Neuron (in vitro differentiated cells): ENCODE results near the gene DGUOK.

Source experiments
- H2AFZ ChIP-seq: one replicate; pipeline ENCODE4 v1.6.1; 2013; ENCODE audit warnings: low read depth, mild to moderate bottlenecking, inconsistent platforms, low read length, moderate library complexity
- H3K27me3 ChIP-seq: one replicate; pipeline ENCODE4 v1.6.1; 2013; ENCODE audit warnings: low read length; ENCODE audit not compliant: insufficient read depth
- H3K36me3 ChIP-seq: one replicate; pipeline ENCODE4 v1.6.1; 2013; ENCODE audit warnings: low read length; ENCODE audit not compliant: insufficient read depth
- H3K4me1 ChIP-seq: one replicate; pipeline ENCODE4 v1.6.1; 2013; ENCODE audit warnings: low read length; ENCODE audit not compliant: insufficient read depth
- H3K4me3 ChIP-seq: 2 replicates; pipeline ENCODE4 v1.5.1; 2013; ENCODE audit warnings: mild to moderate bottlenecking, low read length, moderate library complexity
- H3K9me3 ChIP-seq: one replicate; pipeline ENCODE4 v1.6.1; 2013; ENCODE audit warnings: low read length

Gene DGUOK

DNA sequence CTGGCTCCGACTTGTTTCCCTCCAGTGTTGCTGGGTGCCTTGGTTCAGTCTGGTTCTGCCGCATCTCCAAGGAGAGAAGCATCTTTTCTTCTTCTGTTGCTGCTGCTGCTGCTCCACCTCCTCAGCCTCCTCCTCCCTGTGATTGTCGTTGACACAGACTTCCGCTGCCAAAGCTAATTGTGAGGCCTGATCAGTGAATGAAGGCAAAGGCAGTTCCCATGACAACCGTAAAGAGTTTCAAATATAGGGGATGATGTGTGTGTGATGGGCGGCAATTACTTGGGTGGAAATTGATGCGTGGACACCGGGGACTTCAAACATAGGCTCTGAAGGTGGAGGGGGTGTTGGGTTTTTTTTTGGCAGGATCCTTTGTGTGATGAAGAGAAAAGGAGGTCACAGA, 71.8 kb downstream of the DGUOK start:
- no peak overlapping the region for H2AFZ ChIP-seq
- peaks cover 55% of the 10 kb centered on the region for H3K4me1 ChIP-seq
- H3K9me3 ChIP-seq, result no peaks in the 10 kb centered on the region
- no peaks in the 10 kb centered on the region for H3K36me3 ChIP-seq
- H3K27me3 ChIP-seq, result no peaks in the 10 kb centered on the region
- H3K4me3 ChIP-seq, result no peak overlapping the region

DNA sequence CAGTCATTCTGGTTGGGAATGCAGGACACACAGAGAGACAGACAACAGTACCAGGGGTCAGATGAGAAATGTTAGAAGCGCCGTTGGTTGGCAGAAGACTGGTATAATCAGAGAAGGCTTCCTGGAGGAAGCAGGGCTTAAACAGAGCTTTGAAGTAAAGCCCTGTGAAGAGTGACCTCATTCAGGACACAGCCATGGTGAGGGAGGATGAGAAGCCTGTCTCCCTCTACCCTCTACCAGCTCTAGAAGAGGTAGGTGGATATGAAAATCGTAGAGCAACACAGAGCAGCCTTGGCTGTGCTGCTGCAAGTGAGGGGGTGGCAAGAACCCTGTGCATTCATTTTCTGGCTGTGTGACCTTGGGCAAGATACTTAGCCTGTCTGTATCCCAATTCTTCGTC, 72.3 kb downstream of the DGUOK start:
- H3K4me1 ChIP-seq, result peaks cover 60% of the 10 kb centered on the region
- H3K27me3 ChIP-seq, result no peaks in the 10 kb centered on the region
- H3K36me3 ChIP-seq, result no peaks in the 10 kb centered on the region
- H2AFZ ChIP-seq, result no peak overlapping the region
- no peak overlapping the region for H3K4me3 ChIP-seq
- H3K9me3 ChIP-seq, result no peaks in the 10 kb centered on the region

DNA sequence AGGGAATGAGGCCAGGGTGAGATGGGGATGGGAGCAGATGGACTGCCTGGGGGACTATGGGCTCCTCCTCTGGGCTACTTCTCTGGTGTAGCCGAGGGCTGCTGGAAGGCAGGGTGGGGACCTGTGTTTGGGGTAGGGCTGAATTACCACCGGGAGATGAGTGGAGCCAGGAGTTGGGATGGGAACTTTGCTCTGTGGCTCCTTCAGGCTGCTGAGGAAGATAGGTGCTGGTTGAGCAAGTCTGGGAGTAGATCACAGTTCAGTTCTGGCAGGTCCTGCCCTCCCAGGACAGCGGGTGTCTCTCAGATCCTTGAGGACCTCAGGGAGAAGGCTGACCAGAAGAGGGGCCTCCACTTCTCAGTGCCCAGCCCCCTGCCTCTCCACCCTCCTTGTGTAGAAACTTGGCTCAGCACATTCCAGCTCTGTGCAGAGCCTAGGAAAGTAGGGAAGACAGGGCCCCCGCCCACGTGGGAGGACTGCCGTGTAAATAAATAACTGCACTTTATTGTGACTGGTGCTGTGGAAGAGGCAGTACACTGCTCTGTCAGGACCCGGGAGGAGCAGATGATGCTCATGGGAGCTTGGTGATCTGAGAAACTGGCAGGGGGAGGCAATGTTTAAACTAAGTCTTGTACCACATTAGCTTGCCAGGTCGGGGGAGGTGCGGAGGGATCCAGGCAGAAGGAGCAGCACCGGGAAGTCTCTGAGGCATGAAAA, 73.4 kb downstream of the DGUOK start:
- H3K4me3 ChIP-seq, result no peak overlapping the region
- no peaks in the 10 kb centered on the region for H3K27me3 ChIP-seq
- no peak overlapping the region for H2AFZ ChIP-seq
- peaks cover 71% of the 10 kb centered on the region for H3K4me1 ChIP-seq
- peaks cover 2% of the 10 kb centered on the region for H3K36me3 ChIP-seq
- H3K9me3 ChIP-seq, result no peaks in the 10 kb centered on the region

DNA sequence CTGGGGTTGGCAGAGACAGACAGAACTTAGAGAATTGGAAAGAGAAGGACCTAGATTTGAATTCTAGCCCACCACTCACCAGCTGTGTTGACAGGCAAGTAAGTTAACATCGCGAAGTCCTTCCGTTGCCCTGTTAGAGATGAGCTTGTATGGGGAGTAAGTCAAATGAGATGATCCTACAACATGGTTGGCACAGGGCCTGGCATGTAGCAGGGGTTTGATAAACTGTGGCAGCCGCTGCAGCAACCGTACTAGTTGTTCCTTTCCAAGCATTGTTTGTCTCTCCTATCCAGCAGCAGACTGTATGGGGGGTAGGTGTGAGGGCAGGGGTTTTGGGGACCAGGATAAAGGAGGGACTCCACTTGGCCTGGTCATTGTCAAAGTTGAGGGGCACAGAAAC, 74.0 kb downstream of the DGUOK start:
- H3K27me3 ChIP-seq, result no peaks in the 10 kb centered on the region
- peaks cover 74% of the 10 kb centered on the region for H3K4me1 ChIP-seq
- no peaks in the 10 kb centered on the region for H3K9me3 ChIP-seq
- H3K4me3 ChIP-seq, result no peak overlapping the region
- no peak overlapping the region for H2AFZ ChIP-seq
- H3K36me3 ChIP-seq, result peaks cover 7% of the 10 kb centered on the region

DNA sequence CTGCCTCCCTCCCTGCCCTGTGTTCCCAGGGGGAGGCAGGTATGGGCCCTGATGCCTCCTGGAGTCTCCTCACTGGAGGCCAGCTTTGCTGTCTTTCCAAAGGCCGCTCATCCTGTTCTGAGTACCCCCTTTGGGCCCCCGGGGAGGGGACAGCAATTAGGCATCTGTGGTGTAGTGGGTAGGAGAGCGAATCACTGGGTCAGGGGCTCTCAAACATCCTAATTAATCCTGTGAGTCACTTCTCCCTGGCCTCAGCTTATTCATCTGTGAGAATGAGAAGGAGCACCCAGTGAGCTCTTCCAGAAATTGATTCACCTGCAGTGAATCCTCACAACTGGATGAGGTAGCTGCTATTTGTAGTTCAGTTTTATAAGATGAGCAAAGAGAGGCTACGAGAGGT, 74.4 kb downstream of the DGUOK start:
- Histone ChIP-seq H3K27me3 (no peaks in the 10 kb centered on the region), H3K4me1 (peaks cover 74% of the 10 kb centered on the region), H2AFZ (no peak overlapping the region), H3K4me3 (no peak overlapping the region), H3K36me3 (peaks cover 12% of the 10 kb centered on the region), H3K9me3 (no peaks in the 10 kb centered on the region)

DNA sequence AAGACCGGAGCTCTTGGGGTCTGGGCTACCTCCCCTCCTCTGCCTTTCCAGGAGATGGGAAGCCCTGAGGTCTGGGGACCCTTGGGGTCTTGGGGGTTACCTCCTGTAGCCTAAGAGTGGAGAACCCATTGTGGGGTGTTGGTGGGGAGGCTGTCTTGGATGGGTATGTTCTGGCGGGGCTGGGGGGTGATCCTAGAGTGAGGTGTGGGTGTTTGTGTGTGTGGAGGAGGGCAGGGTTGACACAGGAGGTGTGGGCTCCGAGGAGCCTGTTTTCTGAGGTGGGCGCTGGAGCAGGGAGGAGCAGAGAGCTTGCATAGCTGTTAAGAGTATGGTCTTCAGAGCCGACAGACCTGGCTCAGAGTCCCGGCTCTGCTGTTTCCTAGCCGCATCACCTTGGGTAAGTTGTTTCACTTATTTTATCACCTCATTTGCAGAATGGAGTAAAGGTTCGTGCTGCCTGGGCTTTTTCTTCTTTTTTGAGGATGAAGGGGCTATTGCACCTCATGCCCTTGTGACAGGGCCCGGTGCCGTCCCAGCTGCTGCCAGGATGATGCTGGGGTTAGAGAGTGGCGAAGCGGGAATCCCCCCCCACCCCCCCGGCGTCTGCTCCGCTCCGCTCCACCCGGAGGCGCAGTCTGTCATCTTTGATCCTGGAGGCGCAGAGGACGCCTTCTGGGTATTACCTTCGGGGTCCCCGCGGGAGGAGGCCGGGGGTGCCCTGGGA, 75.3 kb downstream of the DGUOK start:
- Histone ChIP-seq H3K4me1 (peaks cover 79% of the 10 kb centered on the region), H2AFZ (no peak overlapping the region), H3K4me3 (peak overlapping the region; percentile 58), H3K36me3 (peaks cover 12% of the 10 kb centered on the region), H3K27me3 (no peaks in the 10 kb centered on the region), H3K9me3 (no peaks in the 10 kb centered on the region)

DNA sequence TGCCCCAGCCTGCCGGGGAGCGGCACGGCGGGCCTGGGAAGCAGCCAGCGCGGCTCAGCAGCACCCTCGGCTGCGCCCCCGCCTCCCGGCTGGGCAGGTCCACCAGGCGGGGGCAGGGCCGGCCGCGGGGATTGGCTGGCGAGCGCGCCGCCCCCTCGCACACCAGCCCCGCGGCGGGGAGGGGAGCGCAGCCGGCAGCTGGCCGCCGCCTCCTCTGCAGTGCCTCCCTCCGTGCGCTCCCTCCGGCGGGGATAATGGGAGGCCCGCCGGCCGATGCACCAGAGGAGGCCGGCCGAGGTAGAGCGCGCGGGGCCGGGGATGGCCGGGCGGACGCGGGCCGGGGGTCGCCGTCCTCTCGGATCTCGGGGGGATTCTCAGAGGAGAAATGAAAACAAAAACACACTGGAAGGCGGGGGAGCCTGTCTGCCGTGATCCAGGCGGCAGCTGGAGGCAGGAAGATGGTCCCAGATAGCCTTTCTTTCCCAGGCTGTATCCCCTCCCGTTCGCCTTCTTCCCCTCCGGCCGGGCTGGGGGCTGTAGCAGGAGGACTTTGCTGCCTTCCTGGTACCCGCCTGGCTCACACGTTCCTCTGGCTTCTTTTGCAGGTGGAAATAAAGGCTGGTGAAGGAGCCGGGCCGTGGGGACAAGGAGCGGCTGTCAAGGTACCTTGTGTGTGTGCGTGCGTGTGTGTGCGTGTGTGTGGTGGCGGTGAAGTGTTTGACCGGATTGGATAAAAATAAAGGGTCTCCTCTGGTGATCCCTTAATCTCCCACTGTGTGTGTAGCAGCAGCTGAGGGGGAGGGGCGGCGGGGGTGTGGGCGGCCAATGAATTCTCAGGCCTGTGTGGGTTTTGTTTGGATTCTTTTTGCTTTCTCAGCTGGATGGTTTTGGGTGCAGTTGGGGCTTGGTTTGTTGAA, 76.1 kb downstream of the DGUOK start:
- H3K9me3 ChIP-seq, result no peaks in the 10 kb centered on the region
- peaks cover 12% of the 10 kb centered on the region for H3K36me3 ChIP-seq
- no peak overlapping the region for H2AFZ ChIP-seq
- H3K27me3 ChIP-seq, result no peaks in the 10 kb centered on the region
- H3K4me3 ChIP-seq, result peak overlapping the region; percentile 58
- H3K4me1 ChIP-seq, result peaks cover 74% of the 10 kb centered on the region

- peaks cover 73% of the 10 kb centered on the region for H3K4me1 ChIP-seq
Measured at GRCh38 chr2:74003494-74004211, 77.0 kb downstream of the DGUOK start.

DNA sequence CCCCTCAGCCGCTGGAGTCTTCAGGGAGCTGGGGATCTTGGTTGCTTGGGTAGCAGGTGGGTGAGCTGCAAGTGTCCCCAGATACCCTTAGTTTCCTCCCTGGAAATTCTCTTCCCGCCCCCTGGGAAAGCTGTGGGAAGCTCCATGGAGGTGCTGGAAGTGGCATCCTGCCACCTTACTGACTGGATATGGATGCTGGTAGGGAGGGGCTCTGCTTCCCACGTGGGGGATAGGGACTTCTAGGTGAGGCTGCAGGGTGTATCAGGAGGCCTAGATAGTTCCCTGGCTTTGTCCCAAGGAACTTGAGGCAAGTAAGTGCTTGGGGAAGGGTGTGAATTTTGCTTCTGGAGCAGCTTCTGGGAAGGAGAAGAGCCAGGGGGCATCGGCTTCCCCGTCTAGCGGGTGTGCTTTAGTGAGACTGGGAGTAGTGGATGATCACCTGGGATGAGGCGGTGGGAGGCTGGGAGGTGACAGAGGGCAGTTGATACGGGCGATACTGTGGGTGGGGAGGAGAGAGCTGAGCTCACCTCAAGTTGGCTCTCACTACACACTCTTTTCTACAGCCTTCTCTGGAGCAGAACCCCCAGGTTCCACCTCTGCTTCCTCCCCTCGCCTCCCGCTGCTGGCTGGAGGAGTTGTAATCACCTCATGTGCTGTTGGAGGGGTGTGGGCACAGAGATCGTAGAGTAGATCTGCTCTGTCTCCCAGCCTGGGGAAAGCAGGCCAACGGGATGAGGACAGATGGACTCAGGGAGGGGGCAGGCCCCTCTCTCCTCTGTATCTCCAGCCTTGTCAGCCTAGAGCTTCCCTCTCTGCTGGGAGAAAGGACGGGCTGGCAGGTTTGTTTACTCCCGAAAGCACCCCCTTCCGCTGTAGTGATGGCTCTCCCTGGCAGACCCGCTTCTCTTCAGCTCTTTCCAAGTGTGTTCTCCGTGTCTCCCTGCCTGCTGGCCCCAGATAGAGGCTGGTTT, 77.8 kb downstream of the DGUOK start:
- Histone ChIP-seq H3K4me3 (peak overlapping the region; percentile 58), H3K36me3 (peaks cover 17% of the 10 kb centered on the region), H3K9me3 (no peaks in the 10 kb centered on the region), H3K27me3 (no peaks in the 10 kb centered on the region), H3K4me1 (peaks cover 70% of the 10 kb centered on the region), H2AFZ (no peak overlapping the region)

More at GRCh38 chr2:74003494-74004211, 77.0 kb downstream of the DGUOK start:
- Histone ChIP-seq H2AFZ (no peak overlapping the region), H3K4me3 (peak overlapping the region; percentile 58), H3K36me3 (peaks cover 12% of the 10 kb centered on the region), H3K9me3 (no peaks in the 10 kb centered on the region), H3K27me3 (no peaks in the 10 kb centered on the region)

- no peaks in the 10 kb centered on the region for H3K9me3 ChIP-seq
- H3K27me3 ChIP-seq, result no peaks in the 10 kb centered on the region
- peaks cover 21% of the 10 kb centered on the region for H3K36me3 ChIP-seq
- no peak overlapping the region for H2AFZ ChIP-seq
- peaks cover 57% of the 10 kb centered on the region for H3K4me1 ChIP-seq
- H3K4me3 ChIP-seq, result no peak overlapping the region
Measured at GRCh38 chr2:74005786-74006185, 79.1 kb downstream of the DGUOK start.

DNA sequence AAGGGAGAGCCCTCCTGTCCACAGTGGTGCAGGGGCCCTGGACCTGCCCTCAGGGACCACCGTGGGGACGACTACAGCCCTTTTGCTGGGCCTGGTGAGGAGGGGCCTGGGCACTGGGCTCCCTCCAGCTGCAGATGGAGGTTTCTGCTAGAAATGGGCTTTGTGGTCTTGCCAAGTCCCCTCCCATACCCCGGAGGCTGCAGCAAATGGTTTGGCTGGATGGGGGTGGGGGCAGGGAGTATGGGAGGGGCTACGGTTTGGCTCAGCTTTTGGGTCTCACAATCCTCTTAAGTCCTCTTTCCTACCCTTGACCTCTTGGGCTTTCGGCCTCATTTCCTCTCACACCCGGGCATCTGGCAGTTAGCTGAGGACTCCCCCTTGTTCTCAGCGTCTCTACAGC, 79.8 kb downstream of the DGUOK start:
- Histone ChIP-seq H2AFZ (no peak overlapping the region), H3K36me3 (peaks cover 21% of the 10 kb centered on the region), H3K27me3 (no peaks in the 10 kb centered on the region), H3K9me3 (no peaks in the 10 kb centered on the region), H3K4me3 (no peak overlapping the region), H3K4me1 (peaks cover 52% of the 10 kb centered on the region)

GRCh38 chr2:74007121-74007520, 80.4 kb downstream of the DGUOK start:
- H2AFZ ChIP-seq, result no peak overlapping the region
- H3K27me3 ChIP-seq, result no peaks in the 10 kb centered on the region
- H3K9me3 ChIP-seq, result no peaks in the 10 kb centered on the region
- H3K36me3 ChIP-seq, result peaks cover 22% of the 10 kb centered on the region
- H3K4me3 ChIP-seq, result no peak overlapping the region
- H3K4me1 ChIP-seq, result peaks cover 45% of the 10 kb centered on the region
